ENCODE results near the gene CEP135. TPM values are rescaled to one million over a fixed set of nuclear protein-coding genes. Genes with fewer than 3 reads are reported as not detected.
"Not testable (repeated sequence)": the region's sequence is repeated elsewhere in the genome, so short reads cannot be mapped to it uniquely, and the experiment has no call there.

The CEP135 gene
- total RNA-seq, 1 donor from 2014 or later, result 6.1 TPM

DNA sequence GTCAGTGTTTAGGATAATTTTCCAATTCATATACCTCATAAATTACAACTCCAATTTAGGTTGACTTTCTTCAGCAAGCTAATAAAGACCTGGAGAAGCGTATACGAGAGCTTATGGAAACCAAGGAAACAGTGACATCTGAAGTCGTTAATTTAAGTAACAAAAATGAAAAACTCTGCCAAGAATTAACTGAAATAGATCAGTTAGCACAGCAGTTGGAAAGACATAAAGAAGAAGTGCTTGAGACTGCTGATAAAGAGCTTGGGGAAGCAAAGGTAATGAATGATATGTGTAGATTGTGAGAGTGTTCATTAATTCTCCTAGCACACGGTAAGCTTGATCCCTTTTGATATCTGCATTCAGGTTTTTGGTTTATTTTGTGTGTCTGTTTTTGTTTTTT lies 16.8 kb downstream of the CEP135 start:
- Histone ChIP-seq H3K27ac (no peak overlapping the region), H3K4me3 (no peak overlapping the region), H3K27me3 (no peaks in the 10 kb centered on the region), H3K4me1 (no peaks in the 10 kb centered on the region), H3K36me3 (peaks cover 0 to 5% of the 10 kb centered on the region in 2 donors), H3K9me3 (no peaks in the 10 kb centered on the region)
- DNase-seq (ENCODE audit: extremely low spot score in 2 of 2), result no peak
- TF ChIP-seq CTCF (IDR thresholded peaks at IDR 0.05) (no peak), POLR2AphosphoS5 (IDR thresholded peaks at IDR 0.05; ENCODE audit: insufficient read depth in 1 of 2, low read depth in 1 of 2) (no peak), POLR2A (IDR thresholded peaks at IDR 0.05) (no peak)
- intact Hi-C loops (cut with DNase I), result no loop called here

DNA sequence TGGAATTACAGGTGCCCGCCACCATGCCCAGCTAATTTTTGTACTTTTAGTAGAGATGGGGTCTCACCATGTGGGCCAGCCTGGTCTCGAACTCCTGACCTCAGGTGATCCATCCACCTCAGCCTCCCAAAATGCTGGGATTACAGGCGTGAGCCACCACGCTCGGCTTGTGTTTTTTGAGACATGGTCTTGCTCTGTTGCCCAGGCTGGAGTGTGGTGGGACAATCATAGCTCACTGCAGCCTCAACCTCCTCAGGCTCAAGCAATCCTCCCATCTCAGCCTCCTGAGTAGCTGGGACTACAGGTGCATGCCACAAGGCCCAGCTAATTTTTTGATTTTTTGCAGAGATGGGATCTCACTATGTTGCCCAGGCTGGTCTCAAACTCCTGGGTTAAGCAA lies 17.6 kb downstream of the CEP135 start:
- intact Hi-C loops (cut with DNase I); H3K27ac ChIP-seq; H3K4me1 ChIP-seq; H3K9me3 ChIP-seq; H3K4me3 ChIP-seq; DNase-seq (ENCODE audit: extremely low spot score in 2 of 2); H3K27me3 ChIP-seq; H3K36me3 ChIP-seq: not testable (repeated sequence)

DNA sequence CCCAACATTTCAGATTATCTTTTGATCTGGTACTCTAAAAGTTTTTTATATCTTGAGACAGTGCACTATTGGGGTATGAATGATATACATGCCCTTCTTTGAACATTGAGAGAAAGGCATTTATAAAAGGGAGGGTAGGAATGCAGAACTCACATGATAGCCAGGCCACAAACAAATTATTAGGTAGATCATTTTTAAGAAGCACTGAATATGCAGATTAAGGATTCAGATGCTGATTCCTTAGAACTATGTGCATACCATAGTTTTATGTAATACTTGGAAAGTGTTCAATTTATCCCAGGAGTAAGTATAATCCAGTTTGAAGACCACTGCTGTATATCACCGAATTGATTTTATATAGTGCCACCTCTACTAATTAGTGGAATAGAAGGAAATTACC lies 18.6 kb downstream of the CEP135 start:
- no peaks in the 10 kb centered on the region for H3K9me3 ChIP-seq
- no peak overlapping the region for H3K27ac ChIP-seq
- H3K36me3 ChIP-seq, result peaks cover 0 to 5% of the 10 kb centered on the region in 2 donors
- TF ChIP-seq CTCF (IDR thresholded peaks at IDR 0.05), result no peak
- no peak for TF ChIP-seq POLR2A (IDR thresholded peaks at IDR 0.05)
- no peak for TF ChIP-seq POLR2AphosphoS5 (IDR thresholded peaks at IDR 0.05; ENCODE audit: insufficient read depth in 1 of 2, low read depth in 1 of 2)
- H3K27me3 ChIP-seq, result no peaks in the 10 kb centered on the region
- no peaks in the 10 kb centered on the region for H3K4me1 ChIP-seq
- H3K4me3 ChIP-seq, result no peak overlapping the region
- DNase-seq (ENCODE audit: extremely low spot score in 2 of 2), result no peak
- intact Hi-C loops (cut with DNase I), result no loop called here

GRCh38 chr4:55973650-55974049 lies 24.9 kb downstream of the CEP135 start:
- Histone ChIP-seq H3K27ac (no peak overlapping the region), H3K27me3 (no peaks in the 10 kb centered on the region), H3K4me1 (no peaks in the 10 kb centered on the region), H3K4me3 (no peak overlapping the region), H3K36me3 (no peaks in the 10 kb centered on the region), H3K9me3 (no peaks in the 10 kb centered on the region)
- intact Hi-C loops (cut with DNase I), result no loop called here
- no peak for TF ChIP-seq CTCF (IDR thresholded peaks at IDR 0.05)
- TF ChIP-seq POLR2AphosphoS5 (IDR thresholded peaks at IDR 0.05; ENCODE audit: insufficient read depth in 1 of 2, low read depth in 1 of 2), result no peak
- no peak for TF ChIP-seq POLR2A (IDR thresholded peaks at IDR 0.05)
- no peak for DNase-seq (ENCODE audit: extremely low spot score in 2 of 2)

DNA sequence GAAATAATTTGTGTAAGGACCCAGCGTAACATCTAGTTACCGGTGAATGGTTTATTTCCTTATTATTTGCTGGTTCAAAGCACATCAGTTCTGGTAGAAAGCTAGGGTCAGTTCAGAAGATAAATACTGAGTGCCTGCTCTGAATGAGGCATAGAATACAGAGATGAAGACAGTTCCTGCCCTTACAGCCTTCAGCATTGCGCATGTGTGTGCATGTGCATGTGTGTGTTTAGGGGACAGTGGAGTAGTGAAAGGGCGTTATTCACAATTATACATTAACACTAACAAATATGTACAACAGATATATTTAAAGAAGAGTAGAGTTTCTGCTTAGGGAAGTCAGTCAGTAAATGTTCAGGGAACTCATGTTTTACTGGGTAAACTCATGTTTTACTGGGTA lies 29.1 kb downstream of the CEP135 start:
- no peak for TF ChIP-seq CTCF (IDR thresholded peaks at IDR 0.05)
- Histone ChIP-seq H3K9me3 (no peaks in the 10 kb centered on the region), H3K36me3 (peaks cover 0 to 4% of the 10 kb centered on the region in 2 donors), H3K27me3 (no peaks in the 10 kb centered on the region), H3K27ac (no peak overlapping the region), H3K4me1 (no peaks in the 10 kb centered on the region), H3K4me3 (no peak overlapping the region)
- intact Hi-C loops (cut with DNase I), result no loop called here
- DNase-seq (ENCODE audit: extremely low spot score in 2 of 2), result no peak

DNA sequence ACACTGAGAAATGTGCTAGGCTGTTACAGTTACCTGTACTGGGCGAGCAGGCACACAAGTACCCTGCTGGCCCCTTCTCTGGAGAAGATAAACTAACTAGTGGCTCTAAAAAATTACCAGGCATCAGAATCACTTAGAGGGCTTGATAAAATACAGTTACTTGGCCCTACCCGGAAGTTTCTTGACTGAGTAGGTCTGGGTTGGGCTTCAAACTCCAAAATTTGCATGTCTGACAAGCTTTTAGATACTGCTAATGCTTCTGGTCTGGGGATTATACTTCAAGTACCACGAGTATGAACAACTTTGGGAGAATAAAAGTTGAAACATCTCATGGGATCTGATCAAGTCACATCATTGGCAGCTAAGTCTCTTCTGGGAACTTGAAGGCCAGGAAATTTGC lies 30.8 kb downstream of the CEP135 start:
- Histone ChIP-seq H3K27me3 (no peaks in the 10 kb centered on the region), H3K36me3 (peaks cover 0 to 6% of the 10 kb centered on the region in 2 donors), H3K4me1 (no peaks in the 10 kb centered on the region), H3K27ac (no peak overlapping the region), H3K9me3 (no peaks in the 10 kb centered on the region), H3K4me3 (no peak overlapping the region)
- TF ChIP-seq CTCF (IDR thresholded peaks at IDR 0.05) (no peak), POLR2AphosphoS5 (IDR thresholded peaks at IDR 0.05; ENCODE audit: insufficient read depth in 1 of 2, low read depth in 1 of 2) (no peak), POLR2A (IDR thresholded peaks at IDR 0.05) (no peak)
- intact Hi-C loops (cut with DNase I), result no loop called here
- no peak for DNase-seq (ENCODE audit: extremely low spot score in 2 of 2)
